H1 (cell line): ENCODE results near the gene MAGOHB.

Source experiments
- BACH1 ChIP-seq: IDR thresholded peaks from 2 replicates; pipeline ENCODE4 v1.6.1; 2012; ENCODE audit warnings: low read length, improper control_type of control experiment
- BRCA1 ChIP-seq: IDR thresholded peaks from 2 replicates; pipeline ENCODE4 v1.6.1; 2012; ENCODE audit warnings: low read depth, low read length, improper control_type of control experiment
- CEBPB ChIP-seq: IDR thresholded peaks from 2 replicates; pipeline ENCODE4 v1.6.1; 2012; ENCODE audit warnings: low read depth, low read length
- GTF2F1 ChIP-seq: IDR thresholded peaks from 2 replicates; pipeline ENCODE4 v1.6.1; 2012; ENCODE audit warnings: low read depth, low read length, improper control_type of control experiment, borderline replicate concordance
- RFX5 ChIP-seq: IDR thresholded peaks from 2 replicates; pipeline ENCODE4 v1.6.1; 2011; ENCODE audit warnings: low read depth, low read length, improper control_type of control experiment, borderline replicate concordance
- SIX5 ChIP-seq: IDR thresholded peaks from 2 replicates; pipeline ENCODE4 v1.6.1; 2011; ENCODE audit warnings: mild to moderate bottlenecking, low read depth, low read length
- SP1 ChIP-seq: IDR thresholded peaks from 2 replicates; pipeline ENCODE4 v1.6.1; 2011; ENCODE audit warnings: low read depth, low read length
- SP2 ChIP-seq: IDR thresholded peaks from 2 replicates; pipeline ENCODE4 v1.6.1; 2012; ENCODE audit warnings: mild to moderate bottlenecking, low read length, inconsistent platforms
- SRF ChIP-seq: IDR thresholded peaks from 2 replicates; pipeline ENCODE4 v1.6.1; 2011; ENCODE audit warnings: mild to moderate bottlenecking, low read depth, low read length, moderate library complexity
- SUZ12 ChIP-seq: fragments of 200-600 bp; sonication (generic); IDR thresholded peaks from 2 replicates; pipeline ENCODE4 v1.6.1; 2012; ENCODE audit warnings: mild to moderate bottlenecking, inconsistent platforms, low read length, moderate library complexity, mixed read lengths
- TAF1 ChIP-seq: IDR thresholded peaks from 2 replicates; pipeline ENCODE4 v1.6.1; 2011; ENCODE audit warnings: mild to moderate bottlenecking, low read depth, low read length
- TBP ChIP-seq: IDR thresholded peaks from 2 replicates; pipeline ENCODE4 v1.6.1; 2011; ENCODE audit warnings: low read depth, low read length, improper control_type of control experiment
- TF ChIP-seq, protein P1 (sequence below), 3 experiments: IDR thresholded peaks; 1 replicate in 2 of 3; 2 replicates in 1 of 3; pipeline versions ENCODE4 v1.5.1 to v1.6.1; 2011; ENCODE audit warnings: low read length in 3 of 3, mild to moderate bottlenecking in 3 of 3, inconsistent platforms in 2 of 3, low read depth in 1 of 3, moderate library complexity in 1 of 3; ENCODE audit not compliant: insufficient read depth in 1 of 3; ENCODE audit errors: control extremely low read depth in 1 of 3

DNA sequence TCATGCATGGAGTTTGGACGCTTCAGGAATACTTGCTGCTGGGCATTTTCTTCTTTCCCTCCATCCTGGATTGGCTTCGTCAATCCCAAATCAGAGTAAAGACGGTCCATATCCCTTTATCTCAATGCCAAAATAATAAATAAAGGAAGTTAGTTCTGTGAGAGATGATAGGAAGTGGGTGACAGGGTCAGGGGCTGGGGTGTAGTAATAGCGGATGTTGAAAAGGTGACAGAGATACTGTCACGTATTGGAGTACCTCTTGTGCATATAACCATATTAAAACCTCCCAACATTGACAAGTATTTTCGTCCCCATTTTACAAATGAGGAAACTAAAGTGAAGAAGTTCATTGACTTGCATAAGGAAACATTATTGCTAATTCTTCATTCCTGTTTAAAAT is 12.4 kb downstream of the MAGOHB start:
- no peak for TF ChIP-seq BRCA1
- TF ChIP-seq, protein P1, sequence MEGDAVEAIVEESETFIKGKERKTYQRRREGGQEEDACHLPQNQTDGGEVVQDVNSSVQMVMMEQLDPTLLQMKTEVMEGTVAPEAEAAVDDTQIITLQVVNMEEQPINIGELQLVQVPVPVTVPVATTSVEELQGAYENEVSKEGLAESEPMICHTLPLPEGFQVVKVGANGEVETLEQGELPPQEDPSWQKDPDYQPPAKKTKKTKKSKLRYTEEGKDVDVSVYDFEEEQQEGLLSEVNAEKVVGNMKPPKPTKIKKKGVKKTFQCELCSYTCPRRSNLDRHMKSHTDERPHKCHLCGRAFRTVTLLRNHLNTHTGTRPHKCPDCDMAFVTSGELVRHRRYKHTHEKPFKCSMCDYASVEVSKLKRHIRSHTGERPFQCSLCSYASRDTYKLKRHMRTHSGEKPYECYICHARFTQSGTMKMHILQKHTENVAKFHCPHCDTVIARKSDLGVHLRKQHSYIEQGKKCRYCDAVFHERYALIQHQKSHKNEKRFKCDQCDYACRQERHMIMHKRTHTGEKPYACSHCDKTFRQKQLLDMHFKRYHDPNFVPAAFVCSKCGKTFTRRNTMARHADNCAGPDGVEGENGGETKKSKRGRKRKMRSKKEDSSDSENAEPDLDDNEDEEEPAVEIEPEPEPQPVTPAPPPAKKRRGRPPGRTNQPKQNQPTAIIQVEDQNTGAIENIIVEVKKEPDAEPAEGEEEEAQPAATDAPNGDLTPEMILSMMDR (IDR thresholded peaks at IDR 0.05; ENCODE audit: control extremely low read depth in 1 of 3, insufficient read depth in 1 of 3, low read depth in 1 of 3, low read length in 3 of 3), result no peak
- no peak for TF ChIP-seq TAF1
- no peak for TF ChIP-seq RFX5
- TF ChIP-seq GTF2F1, result no peak
- TF ChIP-seq CEBPB, result no peak
- no peak for TF ChIP-seq TBP
- TF ChIP-seq SUZ12, result no peak
- TF ChIP-seq SP1, result no peak
- no peak for TF ChIP-seq BACH1
- TF ChIP-seq SIX5, result no peak
- TF ChIP-seq SP2, result no peak
- no peak for TF ChIP-seq SRF
